COR-L47 (cell line): ENCODE data around the gene ANKRD18B.
"Not testable (repeated sequence)": the region's sequence is repeated elsewhere in the genome, so short reads cannot be mapped to it uniquely, and the experiment has no call there.

Experiments
- DNase-seq: peaks from one replicate; lab custom pipeline; 2025; lab: John Stamatoyannopoulos, UW

ANKRD18B gene

GRCh38 chr9:33535541-33535940 lies 11.5 kb downstream of the ANKRD18B start:
- no peak for DNase-seq

GRCh38 chr9:33543463-33543862 lies 19.4 kb downstream of the ANKRD18B start:
- not testable (repeated sequence) for DNase-seq

- DNase-seq = not testable (repeated sequence)
Observed at GRCh38 chr9:33545715-33546114, 21.7 kb downstream of the ANKRD18B start.

- not testable (repeated sequence) for DNase-seq
Observed at GRCh38 chr9:33548816-33549215, 24.8 kb downstream of the ANKRD18B start.

GRCh38 chr9:33549418-33549817 lies 25.4 kb downstream of the ANKRD18B start:
- not testable (repeated sequence) for DNase-seq

GRCh38 chr9:33551183-33551582 lies 27.1 kb downstream of the ANKRD18B start:
- not testable (repeated sequence) for DNase-seq

- DNase-seq = peak; percentile 6
Observed at GRCh38 chr9:33552315-33552725, 28.3 kb downstream of the ANKRD18B start.

GRCh38 chr9:33560217-33560616 lies 36.2 kb downstream of the ANKRD18B start:
- DNase-seq = not testable (repeated sequence)

GRCh38 chr9:33562196-33562595 lies 38.1 kb downstream of the ANKRD18B start:
- not testable (repeated sequence) for DNase-seq

- DNase-seq = not testable (repeated sequence)
Observed at GRCh38 chr9:33567776-33568175, 43.7 kb downstream of the ANKRD18B start.

- DNase-seq = not testable (repeated sequence)
Observed at GRCh38 chr9:33577786-33578185, 53.7 kb downstream of the ANKRD18B start.

GRCh38 chr9:33579996-33580395 lies 55.9 kb downstream of the ANKRD18B start:
- DNase-seq = not testable (repeated sequence)

GRCh38 chr9:33582686-33583085 lies 58.6 kb downstream of the ANKRD18B start:
- not testable (repeated sequence) for DNase-seq

GRCh38 chr9:33586128-33586527 lies 62.1 kb downstream of the ANKRD18B start:
- DNase-seq = not testable (repeated sequence)

GRCh38 chr9:33587799-33588198 lies 63.7 kb downstream of the ANKRD18B start:
- not testable (repeated sequence) for DNase-seq

- DNase-seq = not testable (repeated sequence)
Observed at GRCh38 chr9:33588876-33589275, 64.8 kb downstream of the ANKRD18B start.

- not testable (repeated sequence) for DNase-seq
Observed at GRCh38 chr9:33590857-33591256, 66.8 kb downstream of the ANKRD18B start.

GRCh38 chr9:33596974-33597373 lies 72.9 kb downstream of the ANKRD18B start:
- not testable (repeated sequence) for DNase-seq

GRCh38 chr9:33597386-33597785 lies 73.3 kb downstream of the ANKRD18B start:
- DNase-seq = not testable (repeated sequence)

GRCh38 chr9:33598796-33599379 lies 74.8 kb downstream of the ANKRD18B start:
- DNase-seq = not testable (repeated sequence)

GRCh38 chr9:33600911-33601310 lies 76.9 kb downstream of the ANKRD18B start:
- not testable (repeated sequence) for DNase-seq

- DNase-seq = not testable (repeated sequence)
Observed at GRCh38 chr9:33604249-33604648, 80.2 kb downstream of the ANKRD18B start.

- DNase-seq = not testable (repeated sequence)
Observed at GRCh38 chr9:33604936-33605335, 80.9 kb downstream of the ANKRD18B start.

GRCh38 chr9:33611358-33611757 lies 87.3 kb downstream of the ANKRD18B start:
- no peak for DNase-seq
